Gastroesophageal sphincter (tissue), 3 donors: ENCODE results near the gene SPSB3.

Experiments
- CTCF ChIP-seq, 4 experiments: fragments of 200-600 bp in 2 of 4; fragments of 450-650 bp in 2 of 4; sonication (generic) in 1 of 4; IDR thresholded peaks; one replicate each; pipeline ENCODE4 v1.5.1; 2017 to 2019; ENCODE audit warnings: antibody characterized with exemption in 4 of 4, mild to moderate bottlenecking in 2 of 4, moderate library complexity in 2 of 4
- EP300 ChIP-seq: sonication (generic); formaldehyde crosslinking; IDR thresholded peaks from one replicate; pipeline ENCODE4 v1.6.1; 2017; ENCODE audit warnings: antibody characterized with exemption, mild to moderate bottlenecking
- POLR2A ChIP-seq, 2 donors: fragments of 450-650 bp; IDR thresholded peaks; one replicate each; pipeline ENCODE4 v1.6.1; 2017; ENCODE audit warnings: antibody characterized with exemption in 2 of 2, mild to moderate bottlenecking in 2 of 2, moderate library complexity in 1 of 2
- POLR2AphosphoS5 ChIP-seq: sonication (generic); formaldehyde crosslinking; IDR thresholded peaks from one replicate; pipeline ENCODE4 v1.6.1; 2017; ENCODE audit warnings: antibody characterized with exemption

- no peak for TF ChIP-seq CTCF (IDR thresholded peaks at IDR 0.05)
- TF ChIP-seq POLR2AphosphoS5, result no peak
- no peak for TF ChIP-seq EP300
- no peak for TF ChIP-seq POLR2A (IDR thresholded peaks at IDR 0.05)
Measured at GRCh38 chr16:1768061-1768766, 14.2 kb downstream of the SPSB3 start.
